Head of caudate nucleus (tissue), 42 donors: ENCODE data around the gene EFHD2.
"Not testable (repeated sequence)": the region's sequence is repeated elsewhere in the genome, so short reads cannot be mapped to it uniquely, and the experiment has no call there.

ENCODE experiments used
- DNase-seq, 42 donors: peaks; one replicate each; pipeline versions ENCODE4 v3.0.0 to v3.0.0-alpha.2; 2020 to 2021; ENCODE audit warnings: mixed read lengths in 7 of 42
- intact Hi-C: fragments of 100-400 bp; cut with DNase I; formaldehyde crosslinking; loops from one replicate; pipeline ENCODE4 v1.15.0; 2022

Gene EFHD2

GRCh38 chr1:15409388-15410222 lies at the start of gene EFHD2:
Gene EFHD2, plus strand, starts transcription at chr1:15409888. Its CDS starts 84 bp downstream, at chr1:15409972.
- intact Hi-C loops = no loop called here
- peak in 41 of 42 donors; percentile 21 to 85 (median 72) for DNase-seq

GRCh38 chr1:15360700-15361099 lies 49.0 kb upstream of the EFHD2 start:
- intact Hi-C loops = no loop called here
- DNase-seq = no peak

GRCh38 chr1:15362096-15362736 lies 47.5 kb upstream of the EFHD2 start:
- intact Hi-C loops = no loop called here
- no peak for DNase-seq

GRCh38 chr1:15362737-15363128 lies 47.0 kb upstream of the EFHD2 start:
- DNase-seq = no peak
- intact Hi-C loops = no loop called here

GRCh38 chr1:15364740-15365139 lies 44.9 kb upstream of the EFHD2 start:
- DNase-seq = no peak
- intact Hi-C loops = no loop called here

- intact Hi-C loops = no loop called here
- DNase-seq = no peak
Observed at GRCh38 chr1:15368888-15369287, 40.8 kb upstream of the EFHD2 start.

- DNase-seq = no peak
- intact Hi-C loops = no loop called here
Observed at GRCh38 chr1:15370268-15370667, 39.4 kb upstream of the EFHD2 start.

GRCh38 chr1:15370781-15371520 lies 38.7 kb upstream of the EFHD2 start:
- intact Hi-C loops = no loop called here
- peak in 36 of 42 donors; percentile 7 to 76 (median 44) for DNase-seq

GRCh38 chr1:15371610-15372545 lies 37.8 kb upstream of the EFHD2 start:
- DNase-seq = no peak
- intact Hi-C loops = no loop called here

GRCh38 chr1:15378729-15379128 lies 31.0 kb upstream of the EFHD2 start:
- no peak for DNase-seq
- intact Hi-C loops = no loop called here

- DNase-seq, intact Hi-C loops: not testable (repeated sequence)
Observed at GRCh38 chr1:15379151-15379550, 30.5 kb upstream of the EFHD2 start.

GRCh38 chr1:15380601-15381508 lies 28.8 kb upstream of the EFHD2 start:
- intact Hi-C loops = no loop called here
- no peak for DNase-seq

- intact Hi-C loops = no loop called here
- DNase-seq = no peak
Observed at GRCh38 chr1:15381805-15382204, 27.9 kb upstream of the EFHD2 start.

- DNase-seq = no peak
- intact Hi-C loops = no loop called here
Observed at GRCh38 chr1:15382601-15383518, 26.8 kb upstream of the EFHD2 start.

GRCh38 chr1:15383810-15384209 lies 25.9 kb upstream of the EFHD2 start:
- intact Hi-C loops = no loop called here

GRCh38 chr1:15384301-15384901 lies 25.3 kb upstream of the EFHD2 start:
- intact Hi-C loops = no loop called here
- peak; percentile 17 to 85 (median 60) for DNase-seq

More at GRCh38 chr1:15383810-15384209, 25.9 kb upstream of the EFHD2 start:
- DNase-seq = no peak
